HL-60/S4 treated with retinoic acid at 250 ng/mL for 4 days and 3 days (cell line): ENCODE measurements around the gene NEMP1.

Experiments used
- in situ Hi-C: fragments of 300-500 bp; cut with MboI; formaldehyde crosslinking; loops from 2 replicates; pipeline ENCODE4 v1.7.0; 2022; ENCODE audit warnings: low sequenced_read_pairs

The NEMP1 gene

GRCh38 chr12:57109207-57110103 lies 30.9 kb upstream of the NEMP1 start:
- in situ Hi-C loops: no loop called here

DNA sequence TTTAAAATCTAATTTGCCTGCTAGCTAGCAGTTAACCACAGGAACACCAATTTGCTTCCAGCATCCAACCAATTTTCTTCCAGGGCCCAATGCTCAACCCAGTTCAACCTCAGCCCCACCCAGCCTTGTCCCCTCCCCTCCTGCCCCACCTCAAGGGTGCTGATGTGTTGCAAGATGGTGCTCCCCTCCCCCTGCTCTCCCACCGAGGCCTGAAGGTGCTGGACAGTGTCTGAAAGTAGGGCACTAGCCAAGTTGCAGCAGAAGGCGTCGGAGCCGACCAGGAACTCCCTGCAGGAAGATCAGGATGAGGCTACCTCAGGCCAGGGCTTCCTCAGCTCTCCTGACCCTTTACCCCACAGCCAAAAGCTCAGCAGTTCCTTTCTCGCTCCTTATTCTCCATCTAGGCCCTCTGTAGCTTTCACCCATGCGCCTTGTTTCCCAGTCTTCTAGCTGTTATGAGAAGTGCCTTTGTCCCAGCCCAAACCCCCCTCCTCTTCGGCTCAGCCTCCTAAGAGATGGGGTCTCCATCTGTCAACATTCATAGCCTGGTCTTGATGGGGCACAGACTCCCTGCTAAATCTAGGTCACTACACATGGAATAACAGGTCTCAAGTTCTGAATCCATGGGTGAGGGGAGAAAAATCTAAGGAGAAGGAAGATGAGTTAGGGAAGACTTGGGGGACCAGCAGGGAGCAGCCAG lies 29.0 kb upstream of the NEMP1 start:
- in situ Hi-C loops: no loop called here

DNA sequence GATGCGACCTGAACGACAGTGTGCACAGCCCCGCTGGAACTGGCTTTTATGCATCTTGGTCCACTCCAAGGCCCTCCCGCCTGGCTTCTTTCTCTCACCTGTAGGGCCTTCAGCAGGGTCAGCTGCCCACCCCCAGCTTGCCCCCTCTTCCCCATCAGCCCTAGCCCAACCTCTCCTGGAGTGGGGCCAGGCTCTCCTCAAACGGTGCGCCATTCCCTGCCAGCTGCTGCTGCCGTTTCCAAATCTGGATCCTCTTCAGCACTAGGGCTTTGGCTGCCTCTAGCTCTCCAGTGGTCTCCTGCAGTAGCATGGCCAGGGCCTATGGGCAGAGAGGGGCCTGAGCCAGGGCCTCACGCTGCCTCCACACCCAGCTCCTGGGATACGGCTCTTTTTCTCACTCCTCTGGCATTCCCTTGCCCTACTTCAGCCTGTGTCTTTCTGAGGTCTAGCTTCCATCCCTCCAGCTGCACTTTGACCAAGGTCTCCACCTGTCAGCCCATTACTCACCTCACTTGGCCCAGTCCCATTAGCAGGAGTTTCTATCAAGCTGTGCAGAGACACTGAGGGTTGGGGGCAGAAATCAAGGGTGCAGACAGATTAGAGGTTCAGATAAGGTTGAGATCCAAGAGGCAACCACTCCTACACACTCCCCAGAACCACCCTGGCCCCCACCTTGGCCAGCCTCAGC lies 27.6 kb upstream of the NEMP1 start:
- in situ Hi-C loops: no loop called here

DNA sequence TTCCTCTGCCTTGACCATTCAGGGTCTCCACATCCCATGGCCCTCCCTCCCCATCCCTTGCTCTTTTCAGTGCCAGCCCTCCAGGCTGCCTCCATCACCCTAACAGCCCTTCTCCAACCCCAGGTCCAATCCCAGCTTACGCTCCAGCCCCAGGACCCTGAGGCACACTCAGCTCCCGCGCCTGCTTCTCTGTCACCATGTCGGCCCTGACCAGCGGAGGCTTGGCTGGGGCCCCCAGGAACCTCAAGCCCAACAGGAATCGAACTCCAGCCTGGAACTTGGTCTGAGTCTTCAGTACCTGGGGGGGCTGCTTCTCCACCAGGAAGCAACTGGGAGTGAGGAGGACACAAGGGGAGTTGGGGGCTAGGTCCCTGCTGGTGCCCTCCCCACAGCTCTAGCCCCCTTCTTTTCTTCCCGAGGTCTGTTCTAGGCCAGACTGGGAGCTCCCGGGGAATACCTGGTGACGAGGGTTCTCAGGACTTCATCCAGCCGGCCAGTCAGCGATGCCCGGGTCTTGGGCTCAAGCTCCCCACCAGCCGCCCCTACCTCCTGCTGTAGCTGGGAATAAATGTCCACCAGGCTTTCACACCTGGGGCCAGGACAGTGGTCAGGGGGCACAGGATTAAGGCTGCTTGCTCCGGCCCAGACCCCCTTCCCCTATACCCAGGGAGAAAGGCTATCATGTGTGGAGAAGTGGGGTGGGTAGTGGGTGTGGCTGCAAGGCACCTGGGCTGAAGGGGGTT lies 26.6 kb upstream of the NEMP1 start:
- in situ Hi-C loops: no loop called here

- in situ Hi-C loops: no loop called here
Observed at GRCh38 chr12:57104292-57104910, 25.8 kb upstream of the NEMP1 start.

GRCh38 chr12:57103856-57104255 lies 25.3 kb upstream of the NEMP1 start:
- in situ Hi-C loops: no loop called here

DNA sequence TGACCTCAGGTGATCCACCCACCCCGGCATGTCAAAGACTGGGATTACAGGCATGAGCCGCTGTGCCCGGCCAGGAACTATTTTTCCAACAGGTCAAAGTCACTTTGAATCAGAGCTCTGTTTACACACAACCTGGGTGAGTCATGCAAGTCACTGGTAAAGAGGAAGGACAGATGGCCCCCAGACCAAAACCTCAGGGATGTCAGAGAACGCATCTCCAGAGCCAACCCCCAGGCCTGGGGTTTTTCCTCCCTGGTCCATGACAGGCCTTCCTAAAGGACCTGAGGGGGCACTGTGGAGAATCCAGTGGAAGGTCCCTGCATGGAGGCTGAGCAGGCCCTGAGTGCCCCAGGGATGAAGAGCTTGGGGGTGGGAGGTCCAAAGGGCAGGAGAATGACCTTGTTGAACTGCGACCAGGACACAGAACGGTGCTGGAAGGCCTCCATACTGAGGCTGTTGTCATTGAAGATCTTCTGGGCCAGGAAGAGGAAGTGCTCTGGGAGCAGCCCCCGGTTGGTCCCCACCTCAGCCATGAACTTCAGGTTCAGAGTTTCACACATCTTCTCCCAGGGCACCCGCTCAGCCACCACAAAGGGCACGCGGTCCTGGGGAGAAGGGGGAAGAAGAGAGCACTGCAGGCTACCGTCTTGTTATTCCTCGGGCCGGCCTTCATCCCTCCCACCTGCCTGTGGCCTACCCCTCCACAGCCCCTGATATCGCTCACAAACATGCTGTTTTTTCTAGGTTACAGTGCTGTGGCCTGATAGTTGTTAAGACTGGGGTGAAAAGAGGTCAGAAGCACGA lies 23.5 kb upstream of the NEMP1 start:
- in situ Hi-C loops: no loop called here

GRCh38 chr12:57099766-57100165 lies 21.2 kb upstream of the NEMP1 start:
- in situ Hi-C loops: no loop called here

- in situ Hi-C loops: no loop called here
Observed at GRCh38 chr12:57099047-57099714, 20.6 kb upstream of the NEMP1 start.

DNA sequence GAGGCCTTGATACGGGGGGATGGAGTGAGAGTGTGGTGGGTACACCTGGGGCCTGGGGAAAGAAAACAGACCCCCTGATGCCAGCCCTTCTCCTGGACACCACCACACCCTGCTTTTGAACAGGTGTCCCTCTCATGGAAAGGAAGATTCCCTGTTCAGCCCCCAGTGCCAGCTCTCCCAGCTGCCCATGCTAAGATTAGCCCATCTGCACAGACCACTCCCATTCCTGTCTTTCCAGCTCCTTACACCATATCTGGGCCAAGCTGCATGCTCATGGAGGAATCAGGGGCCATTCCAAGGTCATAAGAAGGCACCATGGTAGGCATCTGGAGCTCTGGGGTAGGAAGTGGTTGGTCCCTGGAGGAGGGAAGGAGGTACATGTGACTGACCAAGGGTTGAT lies 20.0 kb upstream of the NEMP1 start:
- in situ Hi-C loops: no loop called here

DNA sequence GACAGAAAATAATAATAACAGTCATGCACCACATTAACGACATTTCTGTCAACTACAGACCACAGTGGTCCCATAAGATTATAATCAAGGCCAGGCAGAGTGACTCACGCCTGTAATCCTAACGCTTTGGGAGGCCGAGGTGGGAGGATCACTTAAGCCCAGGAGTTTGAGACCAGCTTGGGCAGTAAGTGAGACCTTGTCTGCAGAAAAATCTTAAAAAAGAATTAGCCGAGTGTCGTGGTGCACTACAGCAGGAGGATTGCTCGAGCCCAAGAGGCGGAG lies 18.9 kb upstream of the NEMP1 start:
- in situ Hi-C loops: no loop called here

GRCh38 chr12:57096748-57097553 lies 18.4 kb upstream of the NEMP1 start:
- in situ Hi-C loops: no loop called here

GRCh38 chr12:57096099-57096572 lies 17.5 kb upstream of the NEMP1 start:
- in situ Hi-C loops: no loop called here

GRCh38 chr12:57095440-57095839 lies 16.8 kb upstream of the NEMP1 start:
- in situ Hi-C loops: no loop called here

GRCh38 chr12:57094208-57095160 lies 15.9 kb upstream of the NEMP1 start:
- in situ Hi-C loops: no loop called here

DNA sequence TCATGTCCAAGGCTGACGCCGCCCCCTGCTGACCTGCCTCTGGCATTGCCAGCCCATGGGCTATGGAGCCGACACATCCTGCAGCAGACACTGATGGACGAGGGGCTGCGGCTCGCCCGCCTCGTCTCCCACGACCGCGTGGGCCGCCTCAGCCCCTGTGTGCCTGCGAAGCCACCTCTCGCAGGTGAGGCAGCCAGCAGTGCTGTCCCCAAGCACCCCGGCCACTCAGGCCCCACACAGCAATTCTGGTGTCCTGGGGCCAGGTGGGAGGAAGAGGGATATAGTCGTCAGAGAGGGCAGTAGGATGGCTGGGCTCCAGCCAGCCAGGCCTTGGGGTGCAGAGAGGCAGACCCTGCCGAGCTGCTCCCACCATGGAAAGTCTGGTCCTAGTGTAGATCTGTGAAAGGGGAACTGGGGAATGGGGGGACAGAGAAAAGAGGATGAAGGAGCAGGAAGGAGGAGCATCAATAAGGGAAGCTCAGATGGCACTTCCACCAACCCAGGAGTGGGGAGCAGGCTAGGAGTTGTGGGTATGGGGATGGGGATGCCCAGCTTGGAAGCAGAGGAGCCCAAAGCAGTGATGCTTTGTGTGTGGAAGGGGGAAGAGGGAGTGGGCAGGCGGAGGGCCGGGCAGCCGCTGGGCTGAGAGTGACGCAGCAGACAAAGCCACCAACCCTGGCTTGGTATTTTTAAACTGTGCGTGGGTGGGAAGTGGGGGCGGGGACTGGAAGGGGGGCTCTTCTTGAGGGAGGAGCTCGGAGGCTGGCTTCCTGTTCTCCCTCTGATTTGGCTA lies 15.0 kb upstream of the NEMP1 start:
- in situ Hi-C loops: no loop called here
